HG03575 (cell line): ENCODE data around the gene FGF12.

ENCODE experiments used
- ATAC-seq: cut with Tn5 transposase; IDR thresholded peaks from one replicate; pipeline ENCODE4 v1.9.1; 2021; ENCODE audit not compliant: unreplicated experiment, insufficient number of reproducible peaks, low FRiP score; ENCODE audit errors: extremely low read depth

The FGF12 gene

DNA sequence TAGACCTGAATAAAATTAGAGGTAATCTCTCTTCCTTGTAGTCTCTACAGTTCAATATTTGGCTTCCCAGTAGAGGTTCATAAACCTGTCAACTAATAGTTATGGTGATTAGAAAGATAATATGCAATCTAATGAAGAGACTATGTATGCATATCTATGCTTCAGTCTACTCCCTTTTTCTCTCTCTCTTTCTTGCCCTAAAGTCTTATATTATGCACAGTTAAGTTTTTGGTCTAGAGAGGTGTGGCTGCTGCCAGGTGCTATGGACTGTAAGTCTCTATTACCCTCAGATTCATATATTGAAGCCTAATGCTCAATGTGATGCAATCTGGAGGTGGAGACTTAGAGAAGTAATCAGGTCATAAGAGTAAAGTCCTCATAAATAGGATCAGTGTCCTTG lies 413.7 kb downstream of the FGF12 start:
- ATAC-seq: no peak

DNA sequence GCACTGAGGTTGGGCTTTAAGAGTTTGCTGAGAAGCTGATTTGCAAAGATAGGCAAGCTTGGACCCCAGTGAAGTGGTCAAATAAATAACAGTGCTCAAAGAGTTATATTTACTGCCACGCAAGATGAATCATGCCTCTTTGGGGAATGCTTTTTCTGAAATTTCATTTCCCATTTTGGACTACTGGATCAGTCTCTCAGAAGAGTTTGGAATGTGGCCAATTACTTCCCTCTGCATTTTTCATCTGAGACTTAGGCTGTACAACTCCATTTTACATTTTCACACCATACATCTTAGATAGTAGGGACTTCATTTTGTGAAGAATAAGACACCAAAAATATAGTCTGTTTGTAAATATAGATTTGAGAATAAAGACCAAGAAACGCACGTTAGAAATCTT lies 419.7 kb downstream of the FGF12 start:
- no peak for ATAC-seq

DNA sequence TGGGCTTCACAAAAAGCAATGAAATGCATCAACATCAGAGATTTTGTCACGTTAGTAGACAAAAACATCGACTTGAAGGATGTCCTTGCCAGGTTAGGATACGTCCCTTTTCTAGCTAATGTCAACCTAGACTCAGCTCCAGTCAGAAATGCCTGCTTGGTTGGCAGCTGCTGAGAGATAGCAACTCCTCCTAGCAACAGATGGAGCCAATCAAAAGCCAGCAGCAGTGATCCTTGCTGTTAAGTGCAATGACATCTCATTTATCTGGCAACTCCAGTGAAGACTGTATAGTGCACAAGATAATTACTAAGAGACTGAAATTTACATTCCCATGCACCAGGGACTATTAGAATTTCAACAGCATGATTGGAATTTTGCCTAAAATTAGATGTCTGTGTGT lies 424.1 kb downstream of the FGF12 start:
- ATAC-seq: no peak

DNA sequence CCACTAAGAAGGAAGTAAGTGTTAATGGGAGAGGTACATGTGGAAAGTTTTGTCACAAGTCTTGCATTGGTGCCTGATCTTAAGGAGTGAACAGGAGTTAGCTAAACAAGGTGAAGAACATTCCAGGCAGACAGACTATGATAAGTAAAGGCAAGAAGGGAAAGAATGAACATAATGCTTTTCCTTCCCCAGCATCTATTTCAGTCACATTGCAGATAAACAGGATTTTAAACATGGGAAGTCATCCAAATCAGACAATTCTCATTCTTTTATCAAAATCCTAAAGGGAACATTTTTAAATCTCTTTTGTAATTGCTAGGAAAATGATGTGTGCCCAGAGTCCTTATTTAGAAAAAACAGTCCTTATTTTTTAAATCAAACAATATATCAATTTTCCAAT lies 424.6 kb downstream of the FGF12 start:
- no peak for ATAC-seq

DNA sequence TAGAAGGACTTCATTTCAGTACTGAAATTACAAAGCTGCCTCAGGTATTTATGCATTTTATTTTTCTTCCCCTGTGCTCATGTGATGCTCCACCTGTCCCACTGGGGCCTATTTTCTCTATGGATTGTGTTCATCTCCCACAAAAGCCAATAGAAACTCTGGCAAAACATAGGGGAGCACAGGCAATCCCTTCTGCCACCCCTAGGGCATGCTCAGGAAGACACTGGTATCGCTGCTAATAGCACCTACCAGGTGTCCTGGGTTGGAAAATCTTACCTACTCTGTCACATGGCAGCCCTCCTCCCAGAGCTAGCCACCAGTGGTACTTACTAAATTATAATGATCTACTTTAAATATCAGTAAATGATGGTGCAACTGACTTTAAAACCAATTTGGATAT lies 427.4 kb downstream of the FGF12 start:
- no peak for ATAC-seq

DNA sequence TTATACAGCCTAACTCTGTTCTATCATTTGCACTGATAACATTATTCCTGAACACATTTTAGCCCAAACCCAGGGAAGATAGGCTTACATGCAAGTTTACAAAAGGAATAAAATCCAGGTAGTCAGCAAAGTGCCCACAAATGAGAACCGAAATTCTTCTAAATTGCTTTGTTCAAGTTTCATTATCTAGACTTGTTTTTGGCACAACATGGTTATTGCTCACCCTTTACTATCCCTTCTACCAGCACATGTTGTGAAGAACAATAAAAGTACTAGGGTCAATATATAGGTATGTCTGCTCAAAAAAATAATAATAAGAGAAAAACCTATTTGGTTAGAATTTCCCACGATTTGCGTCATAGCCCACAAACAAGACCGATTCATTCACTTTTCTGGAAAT lies 430.5 kb downstream of the FGF12 start:
- ATAC-seq: no peak

DNA sequence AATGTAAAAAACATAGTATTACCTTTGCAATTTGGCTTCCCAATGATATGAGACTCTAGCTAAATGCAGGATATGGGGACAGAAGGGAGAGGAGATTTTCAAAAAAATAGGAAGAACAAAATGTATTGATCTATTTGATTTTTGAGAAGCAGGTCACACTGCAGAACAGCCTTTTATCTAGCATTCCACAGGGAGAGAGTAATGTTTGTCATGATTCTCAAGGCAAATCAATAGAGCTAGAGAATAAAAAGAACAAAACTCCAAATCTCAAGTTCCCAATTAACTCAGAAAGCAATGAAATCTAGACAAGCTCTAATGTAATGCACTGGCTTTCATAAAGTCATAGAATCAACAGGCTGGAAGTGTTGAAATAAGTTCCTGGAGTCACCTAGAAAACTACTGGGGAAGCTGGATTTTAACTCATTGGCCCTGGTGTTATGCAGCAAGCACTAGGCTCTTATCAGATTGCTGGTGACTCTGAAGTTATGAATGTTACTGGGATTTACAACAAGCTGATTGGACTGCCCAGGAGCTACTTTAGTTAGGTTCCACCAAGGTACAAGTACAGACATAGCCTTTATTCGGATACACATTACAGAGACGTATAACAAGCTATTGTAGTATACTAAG lies 442.8 kb downstream of the FGF12 start:
- ATAC-seq: no peak

DNA sequence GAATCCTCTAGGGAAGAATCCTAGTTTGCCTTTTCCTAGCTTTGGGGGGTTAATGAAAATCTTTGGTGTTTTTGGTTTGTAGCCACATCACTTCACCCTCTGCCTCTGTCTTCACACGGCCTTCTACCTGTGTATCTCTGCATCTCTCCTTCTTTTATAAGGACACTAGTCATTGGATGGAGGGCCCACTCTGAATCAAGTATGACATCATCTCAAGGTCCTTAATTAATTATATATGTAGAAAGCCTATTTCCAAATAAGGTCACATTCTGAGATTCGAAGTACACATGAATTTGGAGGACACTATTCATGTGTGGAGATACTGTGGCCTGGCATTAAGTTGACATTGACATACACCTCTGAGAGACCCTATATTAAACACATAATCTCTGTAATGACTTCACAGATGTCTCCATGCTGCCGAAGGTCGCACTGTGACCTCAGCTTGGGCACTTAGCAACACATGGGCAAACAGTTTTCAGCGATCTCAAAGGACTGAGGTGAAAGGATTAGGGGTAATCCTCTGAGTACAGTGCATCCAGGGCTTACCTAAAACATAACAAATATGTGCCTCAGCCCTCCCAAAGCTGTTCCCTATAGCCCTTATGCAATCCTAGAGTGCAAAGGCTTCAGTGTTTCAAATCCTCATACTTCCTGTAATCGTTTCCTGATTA lies 446.0 kb downstream of the FGF12 start:
- no peak for ATAC-seq

DNA sequence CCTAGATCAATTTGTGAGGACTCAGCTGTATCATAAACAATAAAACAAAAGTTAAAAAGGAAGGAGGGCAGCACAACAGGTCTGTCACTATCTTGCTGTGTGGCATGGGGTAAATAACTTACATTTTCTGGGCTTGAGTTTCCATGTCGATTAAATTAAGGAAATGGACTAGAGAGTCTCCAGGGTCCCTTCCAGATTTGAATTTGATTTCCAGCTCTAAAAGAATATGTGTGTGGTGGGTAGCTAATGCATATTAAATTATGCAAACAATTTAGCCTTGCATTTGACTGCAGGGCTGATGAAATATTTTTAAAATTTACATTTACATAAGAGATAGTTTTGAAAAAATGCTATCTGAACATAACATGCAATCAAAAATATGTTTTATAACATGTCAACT lies 447.7 kb downstream of the FGF12 start:
- no peak for ATAC-seq

DNA sequence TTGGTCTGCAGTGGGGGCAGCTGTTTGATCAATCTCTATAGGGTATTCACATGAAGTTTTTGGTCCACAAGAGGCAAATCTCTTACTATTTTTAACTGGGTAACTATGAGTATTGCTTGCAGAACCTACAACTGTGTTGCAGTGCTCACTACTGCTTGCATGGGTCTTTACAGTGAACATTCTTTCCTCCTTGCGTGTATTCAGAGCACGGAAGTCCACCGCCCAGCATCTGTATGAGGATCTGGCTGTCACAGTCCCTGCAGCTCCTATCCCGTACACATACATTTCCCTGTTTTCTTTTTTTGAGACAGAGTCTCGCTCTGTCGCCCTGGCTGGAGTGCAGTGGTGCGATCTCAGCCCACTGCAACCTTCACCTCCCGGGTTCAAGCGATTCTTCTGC lies 449.9 kb downstream of the FGF12 start:
- no peak for ATAC-seq

DNA sequence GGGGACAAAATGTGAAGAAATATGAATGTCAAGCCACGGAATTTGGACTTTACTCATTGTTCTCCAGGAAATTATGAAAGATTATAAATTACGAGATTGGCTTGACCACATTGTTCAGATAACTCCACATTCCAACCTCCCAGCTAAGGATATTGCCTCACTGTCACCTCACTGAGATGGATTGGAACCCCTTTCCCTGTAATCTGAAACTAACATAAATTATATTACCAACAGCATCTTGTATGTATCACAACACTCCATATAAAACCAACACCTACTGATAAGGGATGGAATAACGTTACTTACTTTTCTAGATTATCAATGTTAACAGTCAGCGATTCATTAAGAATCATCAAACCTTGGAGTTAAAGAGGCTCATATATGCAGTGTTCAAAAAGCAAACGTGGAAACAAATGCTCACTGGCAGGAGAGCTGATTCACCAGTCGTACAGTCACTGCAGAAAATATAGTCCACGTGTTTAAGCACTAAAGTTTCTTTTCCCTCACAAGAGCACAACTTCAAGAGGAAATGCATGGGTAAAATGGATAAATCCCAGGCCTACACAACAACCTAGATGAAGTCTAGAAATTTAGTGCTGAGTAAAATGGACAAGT lies 451.5 kb downstream of the FGF12 start:
- ATAC-seq: no peak

DNA sequence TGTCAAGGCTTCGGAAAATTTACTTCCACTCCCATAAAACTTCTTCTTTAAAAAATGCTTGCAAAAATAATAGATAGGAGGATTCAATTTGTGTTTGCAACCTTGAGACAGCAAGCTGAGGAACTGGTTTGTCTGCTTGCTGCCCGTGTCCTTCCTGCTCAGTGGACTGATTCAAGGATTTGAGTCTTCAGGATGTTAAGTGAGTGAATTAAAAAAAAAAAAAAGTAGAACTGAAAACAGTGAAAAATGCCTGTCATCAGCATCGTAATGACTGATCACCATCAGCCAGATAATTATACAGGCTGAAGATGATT lies 453.7 kb downstream of the FGF12 start:
- no peak for ATAC-seq

DNA sequence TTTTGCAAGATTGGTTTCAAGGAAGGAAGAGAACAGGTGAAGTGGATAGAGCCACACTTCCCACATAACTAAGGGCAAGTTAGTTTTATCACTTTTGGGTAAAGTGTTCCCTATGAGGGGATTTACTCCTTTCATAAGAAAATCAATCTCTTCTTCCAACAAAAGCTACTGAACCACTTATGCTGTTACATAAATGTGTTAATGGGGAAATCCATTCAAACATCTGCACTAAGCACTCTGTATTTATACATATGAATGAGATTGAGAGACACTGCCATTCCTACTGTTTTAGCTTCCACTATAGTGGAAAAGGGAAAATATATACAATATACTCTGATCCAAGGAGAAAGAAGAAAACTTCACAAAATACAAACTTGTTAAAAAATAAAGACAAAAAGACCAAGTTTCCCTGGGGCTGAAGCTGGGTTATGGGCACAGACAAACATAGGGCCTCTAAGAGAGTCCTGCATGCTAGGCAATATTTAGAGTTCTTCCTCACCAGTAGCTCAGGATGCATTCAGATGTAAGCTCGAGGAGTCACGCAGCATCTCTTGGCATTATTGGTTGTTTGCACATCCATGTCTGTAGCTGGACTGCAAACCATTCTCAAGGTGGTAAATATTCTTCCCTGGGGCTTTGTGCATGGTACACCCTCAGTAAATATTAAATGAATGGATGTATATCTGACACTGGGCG lies 454.2 kb downstream of the FGF12 start:
- ATAC-seq: no peak

DNA sequence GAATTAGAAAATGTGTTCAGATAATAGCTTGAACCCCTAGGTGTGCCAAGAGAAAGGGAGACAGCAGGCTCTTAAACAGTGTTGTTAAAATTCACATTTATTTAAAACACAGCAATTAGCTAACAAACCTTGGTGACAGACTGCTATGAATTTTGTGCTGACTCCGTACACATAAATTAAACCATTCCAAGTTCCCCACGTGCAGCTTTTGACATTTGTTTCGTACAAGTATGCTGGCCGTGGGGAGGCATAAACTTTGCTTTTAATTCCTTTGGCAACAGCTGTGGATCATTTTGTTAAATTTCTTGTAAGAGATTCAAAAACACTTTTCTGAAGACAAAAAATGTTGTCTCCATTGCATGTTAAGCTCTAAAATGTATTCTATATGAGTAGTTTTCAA lies 465.3 kb downstream of the FGF12 start:
- no peak for ATAC-seq

DNA sequence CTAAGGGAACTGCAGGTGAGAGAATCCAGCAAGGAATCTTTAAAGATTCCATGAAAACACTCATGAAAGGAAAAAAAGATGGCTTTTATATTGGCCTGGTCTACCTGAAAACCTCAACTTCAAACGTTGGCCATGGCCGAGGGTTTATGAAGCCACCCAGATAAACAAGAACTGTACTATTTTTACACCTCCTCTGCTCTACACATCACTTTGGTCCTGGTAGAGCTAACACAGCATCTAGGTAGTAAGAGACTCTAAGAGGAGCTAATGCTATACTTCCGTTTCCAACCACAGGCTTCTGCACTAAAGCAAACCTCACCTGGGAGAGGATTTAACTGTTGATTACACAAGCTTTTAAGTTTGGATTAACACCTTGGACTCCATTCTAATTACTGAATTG lies 466.2 kb downstream of the FGF12 start:
- no peak for ATAC-seq

DNA sequence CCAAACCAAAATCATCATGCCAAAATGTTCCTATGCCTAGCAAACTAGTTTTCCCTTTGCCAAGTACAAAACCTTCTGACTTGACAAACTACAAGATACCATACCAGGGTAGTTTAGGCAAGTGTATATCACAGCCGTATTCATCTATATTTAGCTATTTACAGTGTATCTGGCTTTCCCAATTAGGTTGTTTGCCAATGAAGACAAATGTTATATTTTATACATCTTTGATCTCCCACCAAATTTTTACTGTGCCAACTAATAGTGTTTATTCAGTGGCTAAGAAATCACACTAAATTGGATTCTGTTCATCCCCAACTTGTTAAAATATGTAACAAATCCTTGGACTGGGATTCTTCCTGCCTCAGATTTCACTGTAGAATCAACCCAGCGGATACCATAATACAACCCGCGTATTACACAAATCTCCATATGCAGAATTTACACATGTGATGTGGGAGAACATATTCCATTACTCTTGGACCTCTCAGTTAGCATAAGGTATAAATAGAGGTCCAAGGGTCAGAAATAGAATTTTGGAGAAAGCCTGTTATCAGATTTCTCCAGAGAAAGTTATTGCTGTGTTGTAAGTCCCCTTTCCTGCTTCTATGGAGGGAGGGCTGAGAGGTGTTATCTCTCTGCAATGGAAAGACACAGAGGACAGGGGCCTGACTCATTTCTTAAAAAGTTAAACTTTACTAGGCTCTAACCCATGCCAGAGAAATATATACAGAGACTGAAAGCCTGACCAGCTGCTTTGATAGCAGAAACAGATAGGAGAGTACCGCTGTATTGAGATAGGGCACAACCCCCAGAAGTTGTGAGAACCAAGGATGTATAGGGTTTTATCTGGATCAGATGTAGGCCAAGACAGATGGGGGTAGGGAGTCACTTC lies 467.0 kb downstream of the FGF12 start:
- ATAC-seq: no peak

DNA sequence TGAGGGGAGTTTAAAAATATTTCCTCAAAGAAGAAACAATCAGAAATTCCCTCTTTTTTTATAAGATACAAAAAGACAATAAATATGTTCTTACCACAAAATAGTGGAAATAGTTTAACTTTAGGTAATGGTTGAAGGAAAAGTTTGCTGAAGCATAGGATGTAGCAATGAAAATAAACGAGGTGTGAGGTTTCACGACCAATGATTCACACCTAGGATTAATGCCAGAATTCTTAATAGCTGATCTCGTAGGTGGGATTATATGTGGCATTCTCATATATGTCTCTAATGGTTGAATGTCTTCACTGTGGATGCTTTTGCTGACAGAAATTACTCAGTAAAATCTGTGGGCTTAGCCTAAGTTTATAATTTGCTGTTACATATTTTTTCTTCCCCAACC lies 467.7 kb downstream of the FGF12 start:
- ATAC-seq: no peak

DNA sequence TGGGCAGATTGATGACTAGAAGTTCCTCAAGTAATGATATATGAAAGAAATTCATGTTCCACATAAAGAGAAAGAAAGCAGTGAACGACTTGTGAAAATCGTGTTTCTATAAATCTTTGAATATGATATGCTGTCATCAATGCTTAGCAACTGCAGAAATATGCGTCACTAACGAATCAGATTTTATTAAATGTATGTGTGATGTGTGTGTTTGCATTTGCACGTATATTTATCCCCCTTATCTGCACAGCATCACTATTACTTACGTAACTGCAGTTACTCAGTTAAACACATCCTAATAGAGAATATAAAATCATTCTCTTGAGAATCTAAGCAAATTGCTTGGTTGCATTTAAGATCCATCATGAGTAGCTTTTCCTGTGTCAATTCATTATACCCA lies 468.6 kb downstream of the FGF12 start:
- no peak for ATAC-seq

DNA sequence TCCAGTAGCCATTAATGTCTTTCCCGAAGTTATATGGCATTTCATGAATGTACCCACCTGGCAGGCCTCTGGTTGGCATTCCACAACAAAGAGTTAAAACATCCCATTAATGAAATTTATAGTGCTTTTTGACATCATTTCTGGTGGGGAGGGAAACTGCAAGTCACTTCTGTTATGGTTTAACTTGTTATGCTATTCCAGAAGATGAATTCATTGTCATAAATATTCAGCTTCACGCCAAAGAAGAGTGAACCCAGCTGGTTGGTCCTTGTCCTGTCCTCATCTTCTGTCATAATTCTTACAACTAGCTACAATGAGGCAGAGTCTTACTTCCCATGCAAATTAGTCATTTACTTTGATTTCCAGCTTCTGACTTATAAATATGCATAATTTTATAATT lies 471.5 kb downstream of the FGF12 start:
- no peak for ATAC-seq
